Measurements from ENCODE around the gene LRRC74B.

Gene LRRC74B

GRCh38 chr22:21104126-21104691, 58.5 kb downstream of the LRRC74B start:
- DNase-seq (ENCODE audit: low read depth) = no peak

- DNase-seq (ENCODE audit: low read depth) = no peak
Observed at GRCh38 chr22:21105294-21105693, 59.5 kb downstream of the LRRC74B start.

GRCh38 chr22:21106000-21106399, 60.3 kb downstream of the LRRC74B start:
- no peak for DNase-seq (ENCODE audit: low read depth)

GRCh38 chr22:21108379-21109115, 62.8 kb downstream of the LRRC74B start:
- DNase-seq (ENCODE audit: low read depth) = no peak
